ENCODE measurements around the gene GLG1. TPM values are rescaled to one million over a fixed set of nuclear protein-coding genes. Genes with fewer than 3 reads are reported as not detected.

Gene GLG1
- total RNA-seq, 1 experiment from 2014 or later = 135 TPM

GRCh38 chr16:74582970-74583369, 23.9 kb downstream of the GLG1 start:
- no peaks in the 10 kb centered on the region for H3K9me3 ChIP-seq (ENCODE audit: control insufficient read depth, low read depth, low read length)
- Mint-ChIP-seq H3K27ac (peak overlapping the region in 2 of 3 experiments; percentile 6 to 57; a peak in 3 of 7 replicates), H3K27me3 (ENCODE audit: low read depth) (no peaks in the 10 kb centered on the region), H3K36me3 (ENCODE audit: insufficient read depth in 1 of 3, low read depth in 3 of 3) (peaks cover 0 to 3% (median 2%) of the 10 kb centered on the region in 3 experiments; a peak in 3 of 7 replicates), H3K4me1 (peaks cover 7 to 8% of the 10 kb centered on the region in 2 experiments), H3K4me3 (no peak overlapping the region), H3K9me3 (no peaks in the 10 kb centered on the region)
- H2BK15ac ChIP-seq (ENCODE audit: low read depth, low read length) = no peak overlapping the region
- no peak overlapping the region for H3K27ac ChIP-seq (ENCODE audit: insufficient read length, low read depth, low read length)
- H3T11ph ChIP-seq (ENCODE audit: low read length) = no peak overlapping the region
- peaks cover 2% of the 10 kb centered on the region for H4K20me1 ChIP-seq (ENCODE audit: control insufficient read depth, insufficient read depth, insufficient read length)
- H3K23me2 ChIP-seq (ENCODE audit: insufficient read length, low read depth, low read length, poor library complexity, severe bottlenecking) = no peaks in the 10 kb centered on the region
- no peak overlapping the region for H4K91ac ChIP-seq (ENCODE audit: insufficient read length, low read depth, low read length)
- no peak overlapping the region for H3K4me2 ChIP-seq (ENCODE audit: insufficient read depth, insufficient read length, low read length)
- H2AFZ ChIP-seq (ENCODE audit: low read length) = no peak overlapping the region
- no peak overlapping the region for H3K4ac ChIP-seq (ENCODE audit: low read depth, low read length)
- peaks cover 13% of the 10 kb centered on the region for H3K79me1 ChIP-seq (ENCODE audit: insufficient read depth, low read depth, low read length, poor library complexity, severe bottlenecking)
- no peak overlapping the region for H2BK12ac ChIP-seq (ENCODE audit: insufficient read length, low read depth, low read length)
- no peak overlapping the region for H2AK5ac ChIP-seq (ENCODE audit: insufficient read length, low read length)
- TF ChIP-seq CTCF (conservative IDR thresholded peaks at IDR 0.05) = no peak
- no peak overlapping the region for H2BK120ac ChIP-seq (ENCODE audit: low read depth, low read length, poor library complexity, severe bottlenecking)
- no peak for DNase-seq
- no CpG with 5 or more reads among the region's 1 CpG for WGBS (ENCODE audit: extremely low coverage, insufficient read length, low lambda C conversion rate)
- H3K18ac ChIP-seq (ENCODE audit: insufficient read length, low read depth, low read length) = no peak overlapping the region
- no peaks in the 10 kb centered on the region for H3K4me1 ChIP-seq (ENCODE audit: insufficient read depth, low read length)
- H4K5ac ChIP-seq (ENCODE audit: insufficient read length, low read depth, low read length) = no peak overlapping the region
- H4K8ac ChIP-seq (replicated peaks; ENCODE audit: insufficient read length, low read depth, low read length) = no peak overlapping the region
- H3K23ac ChIP-seq (ENCODE audit: insufficient read length, low read depth, low read length) = no peak overlapping the region
- no peak overlapping the region for H2BK20ac ChIP-seq (ENCODE audit: low read depth, low read length, poor library complexity, severe bottlenecking)
- no peak overlapping the region for H3K14ac ChIP-seq (ENCODE audit: insufficient read depth, low read length)
- no peaks in the 10 kb centered on the region for H3K27me3 ChIP-seq (ENCODE audit: insufficient read depth, low read length)
- no peak overlapping the region for H3K56ac ChIP-seq (ENCODE audit: insufficient read length, low read depth, low read length)
- no peak overlapping the region for H2BK5ac ChIP-seq (ENCODE audit: insufficient read length, low read length)
- peaks cover 15% of the 10 kb centered on the region; the same call in 1 of the 2 replicates for H3K79me2 ChIP-seq (ENCODE audit: insufficient read depth, low read length)
- H3K9ac ChIP-seq (ENCODE audit: extremely low read depth, insufficient read length, low read length) = no peak overlapping the region

Data from H9 (cell line).